ENCODE measurements around the gene HSD17B2. TPM values are rescaled to one million over a fixed set of nuclear protein-coding genes. Genes with fewer than 3 reads are reported as not detected.
A peak's percentile ranks its signal among the peaks of the same experiment; 100 is the strongest.

The HSD17B2 gene
- total RNA-seq, 2 experiments from 2014 or later = not detected

DNA sequence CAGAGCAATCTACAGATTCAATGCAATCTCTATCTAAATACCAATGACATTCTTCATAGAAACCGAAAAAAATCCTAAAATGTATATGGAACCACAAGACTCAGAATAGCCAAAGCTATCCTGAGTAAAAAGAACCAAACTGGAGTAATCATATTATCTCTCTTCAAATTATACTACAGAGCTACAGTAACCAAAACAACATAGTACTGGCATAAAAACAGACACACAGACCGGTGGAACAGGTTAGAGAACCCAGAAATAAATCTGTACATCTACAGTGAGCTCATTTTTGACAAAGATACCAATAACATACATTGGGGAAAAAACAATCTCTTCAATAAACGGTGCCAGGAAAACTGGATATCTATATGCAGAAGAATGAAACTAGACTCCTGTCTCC lies 89.6 kb downstream of the HSD17B2 start:
- TF ChIP-seq, protein P1, sequence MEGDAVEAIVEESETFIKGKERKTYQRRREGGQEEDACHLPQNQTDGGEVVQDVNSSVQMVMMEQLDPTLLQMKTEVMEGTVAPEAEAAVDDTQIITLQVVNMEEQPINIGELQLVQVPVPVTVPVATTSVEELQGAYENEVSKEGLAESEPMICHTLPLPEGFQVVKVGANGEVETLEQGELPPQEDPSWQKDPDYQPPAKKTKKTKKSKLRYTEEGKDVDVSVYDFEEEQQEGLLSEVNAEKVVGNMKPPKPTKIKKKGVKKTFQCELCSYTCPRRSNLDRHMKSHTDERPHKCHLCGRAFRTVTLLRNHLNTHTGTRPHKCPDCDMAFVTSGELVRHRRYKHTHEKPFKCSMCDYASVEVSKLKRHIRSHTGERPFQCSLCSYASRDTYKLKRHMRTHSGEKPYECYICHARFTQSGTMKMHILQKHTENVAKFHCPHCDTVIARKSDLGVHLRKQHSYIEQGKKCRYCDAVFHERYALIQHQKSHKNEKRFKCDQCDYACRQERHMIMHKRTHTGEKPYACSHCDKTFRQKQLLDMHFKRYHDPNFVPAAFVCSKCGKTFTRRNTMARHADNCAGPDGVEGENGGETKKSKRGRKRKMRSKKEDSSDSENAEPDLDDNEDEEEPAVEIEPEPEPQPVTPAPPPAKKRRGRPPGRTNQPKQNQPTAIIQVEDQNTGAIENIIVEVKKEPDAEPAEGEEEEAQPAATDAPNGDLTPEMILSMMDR (IDR thresholded peaks at IDR 0.05) = no peak
- Mint-ChIP-seq H3K27ac (no peak overlapping the region), H3K36me3 (ENCODE audit: low read depth) (no peaks in the 10 kb centered on the region), H3K4me1 (ENCODE audit: low read depth) (no peaks in the 10 kb centered on the region), H3K9me3 (peaks cover 3% of the 10 kb centered on the region), H3K27me3 (no peaks in the 10 kb centered on the region), H3K4me3 (no peak overlapping the region)
- CTCF ChIA-PET = interaction anchor here (1.5 kb wide), 1 partner anchor 106 kb away, joined by 4 read pairs; no protein-coding TSS in a partner anchor
- intact Hi-C loops (cut with micrococcal nuclease) = no loop called here
- DNase-seq (no peak), ATAC-seq (no peak)
- POLR2A ChIA-PET = no interaction called here

DNA sequence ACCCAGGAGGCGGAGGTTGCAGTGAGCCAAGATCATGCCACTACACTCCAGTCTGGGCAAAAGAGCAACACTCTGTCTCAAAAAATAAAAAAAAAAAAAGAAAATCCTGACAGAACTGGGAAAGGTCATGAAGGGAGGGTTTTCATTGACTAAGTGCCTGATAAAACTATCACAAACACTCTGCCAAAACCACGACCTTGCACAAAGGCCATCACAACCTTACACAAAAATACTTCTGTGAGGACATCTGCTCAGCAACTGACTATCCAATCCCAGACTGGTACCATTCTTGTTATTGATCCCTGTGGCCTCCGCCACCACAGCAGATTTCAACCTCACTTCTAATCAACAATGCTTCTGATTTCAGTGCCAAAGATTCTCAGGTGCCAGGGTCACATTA lies 94.8 kb downstream of the HSD17B2 start:
- DNase-seq (no peak), ATAC-seq (no peak)
- Mint-ChIP-seq H3K9me3 (peaks cover 3% of the 10 kb centered on the region), H3K4me3 (no peak overlapping the region), H3K27ac (no peak overlapping the region), H3K36me3 (ENCODE audit: low read depth) (no peaks in the 10 kb centered on the region), H3K27me3 (no peaks in the 10 kb centered on the region), H3K4me1 (ENCODE audit: low read depth) (peaks cover 18% of the 10 kb centered on the region)
- ChIA-PET CTCF (no interaction called here), POLR2A (no interaction called here)
- intact Hi-C loops (cut with micrococcal nuclease) = no loop called here
- TF ChIP-seq, protein P1 (IDR thresholded peaks at IDR 0.05) = no peak

DNA sequence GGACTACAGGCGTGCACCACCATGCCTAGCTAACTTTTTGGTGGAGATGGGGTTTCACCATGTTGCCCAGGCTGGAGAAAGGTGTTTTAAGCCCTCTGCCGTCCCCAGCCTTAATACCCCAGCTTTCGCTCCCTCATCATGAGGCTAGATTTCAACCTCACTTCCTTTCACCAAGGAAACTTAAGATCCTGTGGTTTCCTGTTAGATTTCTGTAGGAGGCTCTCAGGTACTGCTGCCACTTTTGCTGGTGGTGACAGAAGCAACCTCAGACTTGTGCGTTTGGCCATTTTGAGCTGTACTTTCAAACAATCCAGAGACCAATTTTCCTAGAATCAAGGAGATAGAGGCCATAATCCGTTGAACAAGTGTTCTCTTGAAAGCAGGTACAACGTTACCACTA lies 98.7 kb downstream of the HSD17B2 start:
- CTCF ChIA-PET = interaction anchor here (1.1 to 1.2 kb wide), 2 partner anchors 15 to 96 kb away, joined by 3 to 4 read pairs; no protein-coding TSS in a partner anchor
- no peaks in the 10 kb centered on the region for H3K27me3 Mint-ChIP-seq
- DNase-seq (peak; percentile 44), ATAC-seq (peak; percentile 90)
- H3K4me1 Mint-ChIP-seq (ENCODE audit: low read depth) = peaks cover 20% of the 10 kb centered on the region
- intact Hi-C loops (cut with micrococcal nuclease) = no loop called here
- TF ChIP-seq, protein P1 (IDR thresholded peaks at IDR 0.05) = no peak
- H3K27ac Mint-ChIP-seq = peak overlapping the region; percentile 64
- H3K9me3 Mint-ChIP-seq = no peaks in the 10 kb centered on the region
- peaks cover 19% of the 10 kb centered on the region for H3K36me3 Mint-ChIP-seq (ENCODE audit: low read depth)
- H3K4me3 Mint-ChIP-seq = no peak overlapping the region
- POLR2A ChIA-PET = interaction anchor here (0.6 to 1.5 kb wide), 3 partner anchors 27 to 58 kb away, joined by 3 to 4 read pairs (median 4); partner anchors contain the start of gene MPHOSPH6

DNA sequence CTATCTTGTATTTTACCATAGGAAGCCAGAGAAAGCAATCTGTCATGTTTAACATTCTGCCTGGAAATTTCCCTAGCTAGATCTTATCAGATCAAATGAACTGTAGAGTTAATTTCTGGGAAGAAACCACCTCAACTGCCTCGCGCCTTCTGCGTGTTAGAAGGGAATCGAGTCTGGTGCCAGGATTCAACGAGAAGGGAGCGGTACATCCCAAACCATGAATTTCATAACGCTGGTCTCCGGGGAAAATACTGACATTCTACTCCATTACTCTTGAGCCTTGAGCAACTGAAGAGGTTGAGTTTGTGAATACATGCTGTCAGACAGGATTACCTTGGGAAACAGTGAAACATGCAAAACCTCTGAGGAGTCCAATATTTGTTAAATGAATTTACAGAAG lies 99.8 kb downstream of the HSD17B2 start:
- TF ChIP-seq, protein P1 (IDR thresholded peaks at IDR 0.05) = no peak
- no peaks in the 10 kb centered on the region for H3K9me3 Mint-ChIP-seq
- CTCF ChIA-PET = no interaction called here
- intact Hi-C loops (cut with micrococcal nuclease) = no loop called here
- no peaks in the 10 kb centered on the region for H3K27me3 Mint-ChIP-seq
- DNase-seq (no peak), ATAC-seq (no peak)
- H3K4me1 Mint-ChIP-seq (ENCODE audit: low read depth) = peaks cover 20% of the 10 kb centered on the region
- POLR2A ChIA-PET = interaction anchor here (1.3 to 1.5 kb wide), 2 partner anchors 35 to 57 kb away, joined by 4 read pairs; partner anchors contain the start of gene MPHOSPH6
- H3K27ac Mint-ChIP-seq = no peak overlapping the region
- H3K36me3 Mint-ChIP-seq (ENCODE audit: low read depth) = peaks cover 25% of the 10 kb centered on the region
- no peak overlapping the region for H3K4me3 Mint-ChIP-seq

DNA sequence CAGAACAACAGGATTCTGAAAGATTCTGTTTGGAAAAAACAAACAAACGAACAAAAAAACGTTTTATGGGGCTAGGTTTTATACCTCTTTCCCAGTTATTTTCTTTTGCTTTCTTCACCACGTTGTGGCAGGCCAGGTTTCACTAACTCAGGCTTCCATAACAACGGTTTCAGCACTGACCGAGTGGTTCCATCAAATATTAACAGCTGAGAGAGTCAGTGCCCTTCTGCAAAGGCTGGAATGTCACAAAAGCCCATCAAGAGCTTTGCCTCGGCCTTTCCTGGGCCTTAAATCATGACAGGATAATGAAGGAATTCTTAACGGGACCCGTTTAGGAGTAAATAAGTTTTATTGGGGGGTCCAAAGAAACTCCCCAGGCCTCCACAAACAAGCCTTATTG lies 100.8 kb downstream of the HSD17B2 start:
- H3K36me3 Mint-ChIP-seq (ENCODE audit: low read depth) = peaks cover 27% of the 10 kb centered on the region
- H3K4me3 Mint-ChIP-seq = no peak overlapping the region
- POLR2A ChIA-PET = interaction anchor here (1.2 kb wide), 1 partner anchor 1002 kb away, joined by 3 read pairs; no protein-coding TSS in a partner anchor
- no peaks in the 10 kb centered on the region for H3K27me3 Mint-ChIP-seq
- H3K27ac Mint-ChIP-seq = no peak overlapping the region
- no peaks in the 10 kb centered on the region for H3K9me3 Mint-ChIP-seq
- TF ChIP-seq, protein P1 (IDR thresholded peaks at IDR 0.05) = no peak
- intact Hi-C loops (cut with micrococcal nuclease) = no loop called here
- CTCF ChIA-PET = interaction anchor here (1.5 kb wide), 1 partner anchor 95 kb away, joined by 4 read pairs; no protein-coding TSS in a partner anchor
- ATAC-seq (no peak), DNase-seq (no peak)
- H3K4me1 Mint-ChIP-seq (ENCODE audit: low read depth) = peaks cover 20% of the 10 kb centered on the region
